ENCODE data around the gene TM2D1. TPM values are rescaled to one million over a fixed set of nuclear protein-coding genes. Genes with fewer than 3 reads are reported as not detected.

The TM2D1 gene
- polyA plus RNA-seq, 1 donor from 2014 or later = 161 TPM

- Histone ChIP-seq H3K9me2 (ENCODE audit: insufficient read depth, low read length) (no peaks in the 10 kb centered on the region), H3F3A (ENCODE audit: insufficient read depth, low read length, poor library complexity, severe bottlenecking) (no peaks in the 10 kb centered on the region), H4K20me1 (ENCODE audit: insufficient read depth) (no peaks in the 10 kb centered on the region), H3K79me2 (replicated peaks; ENCODE audit: insufficient read depth, low read length) (no peaks in the 10 kb centered on the region), H3K9me3 (ENCODE audit: low read length) (no peaks in the 10 kb centered on the region), H2AFZ (ENCODE audit: low read depth, low read length) (peak overlapping the region; percentile 87), H3K4me2 (ENCODE audit: low read length) (peak overlapping the region; percentile 58), H3K27me3 (ENCODE audit: insufficient read depth, low read depth, low read length) (peaks cover 4% of the 10 kb centered on the region), H3K9ac (ENCODE audit: low read length) (peak overlapping the region; percentile 71), H3K4me3 (ENCODE audit: low read length) (peak overlapping the region; percentile 69), H3K36me3 (ENCODE audit: insufficient read depth, low read length) (no peaks in the 10 kb centered on the region), H3K27ac (ENCODE audit: low read length) (no peak overlapping the region)
- no peak for TF ChIP-seq REST (IDR thresholded peaks at IDR 0.05; ENCODE audit: borderline replicate concordance)
- TF ChIP-seq SMC3 (conservative IDR thresholded peaks at IDR 0.05; ENCODE audit: poor library complexity) = no peak
- no peak for TF ChIP-seq TAF1 (IDR thresholded peaks at IDR 0.05; ENCODE audit: low read depth)
- no peak for TF ChIP-seq POLR2AphosphoS5 (IDR thresholded peaks at IDR 0.05)
- TF ChIP-seq CTCF (IDR thresholded peaks at IDR 0.05; ENCODE audit: poor library complexity, severe bottlenecking) = no peak
- TF ChIP-seq RAD21 (conservative IDR thresholded peaks at IDR 0.05) = no peak
- TF ChIP-seq MXI1 (conservative IDR thresholded peaks at IDR 0.05; ENCODE audit: poor library complexity, severe bottlenecking) = no peak
- no peak for TF ChIP-seq EZH2 (IDR thresholded peaks at IDR 0.05; ENCODE audit: borderline replicate concordance, insufficient read depth, low read length, poor library complexity, severe bottlenecking)
- no peak for TF ChIP-seq EP300 (conservative IDR thresholded peaks at IDR 0.05; ENCODE audit: poor library complexity, severe bottlenecking)
Measured at GRCh38 chr1:61743431-61743705, 18.4 kb upstream of the TM2D1 start.

GRCh38 chr1:61742620-61743430 is 17.9 kb upstream of the TM2D1 start:
- H3K27me3 ChIP-seq (ENCODE audit: insufficient read depth, low read depth, low read length) = peaks cover 4% of the 10 kb centered on the region
- H4K20me1 ChIP-seq (ENCODE audit: insufficient read depth) = no peaks in the 10 kb centered on the region
- H3K9me3 ChIP-seq (ENCODE audit: low read length) = no peaks in the 10 kb centered on the region
- no peaks in the 10 kb centered on the region for H3K36me3 ChIP-seq (ENCODE audit: insufficient read depth, low read length)
- H3K4me3 ChIP-seq (ENCODE audit: low read length) = peak overlapping the region; percentile 69
- peak overlapping the region; percentile 87 for H2AFZ ChIP-seq (ENCODE audit: low read depth, low read length)
- no peaks in the 10 kb centered on the region for H3K79me2 ChIP-seq (replicated peaks; ENCODE audit: insufficient read depth, low read length)
- TF ChIP-seq EZH2 (IDR thresholded peaks at IDR 0.05; ENCODE audit: borderline replicate concordance, insufficient read depth, low read length, poor library complexity, severe bottlenecking) (no peak), REST (IDR thresholded peaks at IDR 0.05; ENCODE audit: borderline replicate concordance) (peak; percentile 2)
- peak overlapping the region; percentile 58 for H3K4me2 ChIP-seq (ENCODE audit: low read length)
- peak overlapping the region; percentile 16 for H3K27ac ChIP-seq (ENCODE audit: low read length)
- H3K9ac ChIP-seq (ENCODE audit: low read length) = peak overlapping the region; percentile 71
- no peaks in the 10 kb centered on the region for H3K9me2 ChIP-seq (ENCODE audit: insufficient read depth, low read length)
- no peaks in the 10 kb centered on the region for H3F3A ChIP-seq (ENCODE audit: insufficient read depth, low read length, poor library complexity, severe bottlenecking)

Data from neural cell (in vitro differentiated cells).